HG03064 (cell line): Measurements from ENCODE around the gene CCDC92.

Source experiments
- ATAC-seq: cut with Tn5 transposase; IDR thresholded peaks from one replicate; pipeline ENCODE4 v1.9.1; 2021; ENCODE audit warnings: low read depth; ENCODE audit not compliant: unreplicated experiment

The CCDC92 gene

DNA sequence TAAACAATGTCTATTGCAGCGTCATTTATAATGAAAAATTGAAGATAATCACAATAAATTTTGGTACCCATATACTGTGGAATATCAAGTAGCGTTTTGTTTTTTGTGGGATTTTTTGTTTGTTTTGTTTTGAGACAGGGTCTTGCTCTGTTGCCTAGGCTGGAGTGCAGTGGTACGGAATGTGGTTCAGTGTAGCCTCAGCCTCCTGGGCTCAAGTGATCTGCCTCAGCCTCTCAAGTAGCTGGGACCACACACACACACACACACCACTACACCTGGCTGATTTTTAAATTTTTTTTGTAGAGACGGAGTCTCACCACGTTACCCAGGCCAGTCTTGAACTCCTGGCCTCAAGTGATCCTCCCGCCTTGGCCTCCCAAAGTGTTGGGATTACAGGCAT, 6.9 kb upstream of the CCDC92 start:
- no peak for ATAC-seq

DNA sequence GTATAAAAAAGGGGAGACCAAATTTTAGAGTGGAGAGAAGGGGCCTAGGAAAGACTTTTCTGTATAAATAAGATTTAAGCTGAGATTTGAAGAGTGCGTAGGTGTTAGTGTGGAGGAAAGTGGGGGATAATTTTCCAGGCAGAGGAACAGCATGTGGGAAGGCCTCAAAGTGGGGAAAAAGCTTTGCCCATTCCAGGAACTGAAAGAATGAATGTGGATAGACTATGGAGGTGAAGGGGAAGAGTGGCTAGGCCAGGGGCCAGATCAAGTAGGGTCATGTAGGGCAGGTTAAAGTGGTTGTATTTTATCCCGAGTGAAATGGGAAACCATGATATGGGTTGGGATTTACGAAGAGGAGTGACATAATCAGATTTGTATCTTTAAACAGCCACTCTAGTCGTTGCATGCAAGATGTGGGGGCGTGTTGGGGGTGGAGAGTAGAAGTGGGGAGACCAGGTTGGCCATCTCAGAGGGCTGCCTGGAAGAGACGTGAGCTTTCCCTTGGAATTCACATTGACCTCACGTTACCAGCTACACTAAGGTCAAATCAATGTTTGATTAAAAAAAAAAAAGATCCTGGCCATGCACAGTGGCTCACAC, 3.7 kb upstream of the CCDC92 start:
- no peak for ATAC-seq

DNA sequence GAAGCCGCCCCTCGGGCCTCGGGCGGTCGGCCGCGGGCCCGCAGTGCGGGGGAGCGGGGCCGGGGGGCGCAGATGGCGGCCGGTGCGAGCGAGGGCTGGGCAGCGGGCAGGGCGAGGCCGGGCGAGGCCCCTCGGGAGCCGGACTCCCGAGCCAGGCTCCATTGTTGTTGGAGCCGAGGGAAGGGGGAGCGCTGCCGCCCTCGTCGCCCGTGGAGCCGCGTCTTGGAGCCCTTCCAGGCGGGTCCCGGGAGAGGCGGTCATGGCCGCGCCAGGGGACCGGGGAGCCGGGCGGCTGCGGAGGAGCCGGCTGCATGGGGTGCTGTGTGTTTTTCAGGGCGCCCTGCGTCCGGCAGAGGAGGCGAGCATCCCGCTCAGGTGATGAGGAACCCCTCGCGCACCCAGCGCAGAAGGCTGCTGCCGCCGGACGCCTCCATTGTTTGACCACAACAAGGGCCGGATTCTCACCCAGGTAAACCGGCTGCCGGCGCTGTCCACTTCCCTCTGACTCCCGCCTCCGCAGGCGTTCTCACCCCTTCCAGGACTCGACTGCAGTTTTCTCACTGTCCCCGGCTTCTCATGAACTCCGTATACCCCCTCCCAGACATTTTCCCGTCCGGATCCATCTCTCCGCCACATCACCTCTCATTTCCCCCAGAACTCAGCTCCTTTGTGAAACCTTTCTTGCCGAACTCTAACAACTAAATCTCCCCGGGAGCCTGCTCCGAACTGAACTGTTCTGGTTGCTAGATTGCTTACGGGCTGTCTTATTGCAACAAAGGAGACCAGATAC, 1.1 kb upstream of the CCDC92 start:
- ATAC-seq = peak; percentile 10

GRCh38 chr12:123971770-123972456, 718 bp downstream of the CCDC92 start:
- peak; percentile 6 for ATAC-seq

GRCh38 chr12:123971449-123971769, 1.2 kb downstream of the CCDC92 start:
- no peak for ATAC-seq

DNA sequence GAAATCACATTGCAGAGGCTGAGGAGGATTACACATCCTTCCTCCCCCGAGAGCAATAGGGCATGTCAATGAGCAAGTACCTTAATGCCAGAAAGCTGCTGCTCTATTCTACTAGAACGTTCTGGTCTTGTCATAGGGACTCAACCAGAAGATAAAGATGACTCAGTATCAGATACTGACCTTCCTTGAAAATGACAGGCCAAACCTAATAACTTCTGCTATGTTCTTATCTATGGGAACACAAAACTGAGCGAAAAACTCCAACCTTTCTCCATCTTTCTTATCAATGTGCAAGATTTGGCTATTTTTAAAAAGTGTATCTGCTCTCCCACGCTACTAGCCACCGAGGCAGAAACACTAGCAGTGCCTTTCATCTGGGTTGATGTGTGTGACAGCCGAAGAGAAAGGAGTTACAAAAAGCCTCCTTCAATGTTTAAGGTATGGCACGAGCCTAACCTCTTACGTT, 5.5 kb downstream of the CCDC92 start:
- ATAC-seq = no peak

GRCh38 chr12:123966596-123966995, 6.0 kb downstream of the CCDC92 start:
- ATAC-seq = no peak

DNA sequence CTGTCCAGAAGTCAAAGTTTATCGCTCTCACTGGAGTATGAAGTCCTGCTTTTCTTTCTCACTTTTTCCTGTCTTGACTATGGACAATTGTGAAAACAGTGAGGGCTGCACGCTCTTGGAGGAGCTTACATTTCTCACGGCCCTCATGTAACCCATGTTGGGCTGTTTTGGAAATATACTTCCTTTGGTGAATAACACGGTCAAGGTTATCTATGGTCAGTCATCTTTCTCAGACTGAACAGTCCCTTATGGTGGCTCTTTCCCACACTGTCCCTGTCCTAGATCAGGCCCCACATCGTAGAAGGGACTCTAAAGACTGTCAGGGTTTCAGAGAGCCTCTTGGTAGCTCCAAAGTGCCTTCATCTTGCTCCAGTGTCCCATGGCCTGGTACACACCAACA, 7.2 kb downstream of the CCDC92 start:
- no peak for ATAC-seq

- no peak for ATAC-seq
Observed at GRCh38 chr12:123963821-123964220, 8.8 kb downstream of the CCDC92 start.

- no peak for ATAC-seq
Observed at GRCh38 chr12:123962513-123962912, 10.1 kb downstream of the CCDC92 start.

DNA sequence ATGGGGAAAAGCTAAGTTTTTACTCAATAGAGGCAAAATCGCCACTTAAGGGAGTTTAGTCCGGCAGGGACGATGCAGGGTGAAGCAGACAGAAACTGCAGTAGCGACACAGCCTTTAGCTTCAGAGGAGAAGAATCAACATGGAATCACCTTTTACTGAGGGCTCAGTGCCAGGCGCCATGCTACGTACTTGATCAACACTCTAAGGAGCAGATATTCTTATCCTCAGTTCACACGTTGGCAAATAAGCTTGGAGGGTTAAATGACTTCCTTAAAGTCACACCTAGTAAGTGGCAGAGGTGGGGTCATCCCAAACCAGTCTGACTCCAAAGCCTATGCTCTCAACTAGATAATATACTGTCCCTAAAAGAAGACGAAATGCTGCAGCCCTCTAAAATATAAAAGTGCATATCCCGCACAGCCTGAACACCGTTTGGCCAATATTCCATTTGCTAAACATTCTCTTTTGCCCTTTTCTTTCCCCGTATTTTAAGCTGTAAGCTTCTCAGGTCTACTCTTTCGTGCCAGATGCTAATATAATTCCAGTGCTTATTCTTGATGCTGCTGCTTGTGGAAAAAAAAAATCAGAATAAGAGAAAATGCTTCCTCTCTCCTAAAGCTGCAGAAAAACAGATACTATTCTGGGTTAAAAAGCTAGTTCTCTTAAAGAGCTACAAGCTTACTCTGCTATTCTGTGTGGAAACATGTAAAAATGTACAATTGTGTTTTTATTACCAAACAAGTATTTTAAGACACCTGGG, 10.9 kb downstream of the CCDC92 start:
- ATAC-seq = no peak

- no peak for ATAC-seq
Observed at GRCh38 chr12:123960856-123961255, 11.8 kb downstream of the CCDC92 start.

DNA sequence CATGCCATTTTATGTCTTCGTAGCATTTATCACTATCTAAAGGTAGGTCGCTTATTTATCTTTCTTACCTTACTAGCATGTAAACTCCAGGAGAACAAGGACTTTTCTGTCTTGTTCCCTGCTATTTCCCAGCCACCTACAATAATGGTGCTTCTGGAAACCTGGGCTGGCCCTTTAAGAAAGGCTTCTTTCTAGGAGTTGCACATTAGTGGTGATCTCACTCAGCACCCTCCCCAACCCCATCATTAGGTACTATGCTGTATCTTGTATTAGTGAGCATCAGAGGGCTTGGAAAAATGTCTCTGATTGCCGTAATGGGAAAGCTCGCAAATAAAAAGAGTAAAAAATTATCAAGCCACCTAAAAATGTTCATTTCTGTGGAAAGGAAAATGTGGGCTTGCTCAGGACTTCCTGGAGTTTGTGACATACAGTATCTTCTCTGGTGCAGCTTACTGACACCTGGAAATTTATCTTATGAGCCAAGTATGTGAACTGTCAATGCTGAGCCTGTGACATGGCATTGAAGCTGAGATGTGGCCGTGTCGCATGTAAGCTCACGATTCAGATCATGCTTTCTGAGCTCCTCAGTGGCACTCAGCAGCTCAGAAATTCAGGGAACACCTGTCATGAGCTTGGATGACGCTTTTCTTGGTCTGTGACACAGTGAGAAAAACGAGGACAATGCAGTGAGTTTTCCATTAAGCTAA, 12.4 kb downstream of the CCDC92 start:
- no peak for ATAC-seq

GRCh38 chr12:123958876-123959275, 13.8 kb downstream of the CCDC92 start:
- ATAC-seq = no peak

GRCh38 chr12:123958462-123958861, 14.2 kb downstream of the CCDC92 start:
- ATAC-seq = no peak

DNA sequence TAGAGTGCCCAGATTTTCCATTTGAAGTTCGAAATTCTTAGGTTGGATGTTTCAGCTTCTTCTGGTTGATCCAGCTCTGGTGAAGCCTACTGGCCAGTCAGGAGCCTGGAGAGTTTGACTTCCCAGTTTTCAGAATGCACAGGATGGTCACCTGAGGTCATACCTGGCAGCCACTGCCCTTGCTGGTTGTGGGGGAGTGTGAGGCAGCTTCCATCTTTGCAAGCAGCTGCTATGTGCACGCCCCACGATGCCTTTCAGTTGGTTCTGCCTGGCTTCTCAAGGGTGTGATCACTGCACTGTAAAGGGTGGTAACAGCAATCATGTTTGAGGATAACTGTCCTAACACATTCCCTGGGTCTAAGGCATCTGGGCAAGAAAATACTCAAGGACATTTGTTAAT, 15.4 kb downstream of the CCDC92 start:
- no peak for ATAC-seq

GRCh38 chr12:123956249-123956648, 16.4 kb downstream of the CCDC92 start:
- ATAC-seq = no peak

- no peak for ATAC-seq
Observed at GRCh38 chr12:123954647-123955350, 17.8 kb downstream of the CCDC92 start.

DNA sequence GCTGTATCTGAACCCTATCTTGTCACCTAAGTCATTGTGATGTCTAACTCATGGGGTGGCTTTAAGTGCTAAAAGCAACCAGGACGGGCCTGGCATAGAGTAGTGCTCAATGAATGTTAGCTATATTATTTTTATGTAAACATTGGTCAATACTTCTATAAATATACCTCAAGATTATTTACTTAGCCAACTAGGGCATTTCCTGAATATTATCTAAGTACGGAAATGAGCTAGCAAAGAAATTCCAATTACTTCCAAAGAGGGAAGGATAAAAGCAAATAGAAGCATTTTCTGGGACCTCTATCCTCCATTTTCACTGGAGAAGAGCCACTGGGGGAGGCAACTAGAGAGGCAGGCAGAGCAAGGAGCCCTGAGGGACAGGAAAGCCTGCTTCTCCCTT, 20.6 kb downstream of the CCDC92 start:
- ATAC-seq = no peak

DNA sequence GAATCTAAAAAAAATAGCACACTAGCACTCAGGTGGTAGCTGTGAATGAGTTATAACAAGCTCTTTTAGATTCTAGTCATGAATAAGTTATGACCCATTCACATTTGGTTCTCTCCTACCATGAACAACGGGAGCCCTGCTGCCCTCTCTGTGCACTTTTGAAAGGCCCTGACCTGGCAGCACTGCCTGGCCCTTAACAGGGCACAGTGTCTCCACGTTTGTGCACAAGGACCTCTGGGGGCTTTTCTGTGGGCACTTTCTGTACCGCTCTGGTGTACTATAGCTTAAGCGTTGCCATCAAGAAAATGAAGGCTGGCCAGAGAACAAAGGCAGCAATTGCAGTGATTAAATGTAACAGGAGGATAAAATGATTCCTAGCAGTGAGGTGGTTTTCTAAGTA, 21.2 kb downstream of the CCDC92 start:
- no peak for ATAC-seq
